ENCODE measurements around the gene EEF2.
A peak's percentile ranks its signal among the peaks of the same experiment; 100 is the strongest.

Gene EEF2

GRCh38 chr19:3983936-3984583, 1.2 kb downstream of the EEF2 start:
- FAIRE-seq: no peak

- FAIRE-seq: no peak
Observed at GRCh38 chr19:3983542-3983914, 1.7 kb downstream of the EEF2 start.

GRCh38 chr19:3982701-3983541, 2.3 kb downstream of the EEF2 start:
- no peak for FAIRE-seq

- no peak for FAIRE-seq
Observed at GRCh38 chr19:3981736-3982681, 3.3 kb downstream of the EEF2 start.

- no peak for FAIRE-seq
Observed at GRCh38 chr19:3981373-3981735, 3.9 kb downstream of the EEF2 start.

- no peak for FAIRE-seq
Observed at GRCh38 chr19:3980353-3981251, 4.7 kb downstream of the EEF2 start.

- no peak for FAIRE-seq
Observed at GRCh38 chr19:3979674-3980352, 5.5 kb downstream of the EEF2 start.

- no peak for FAIRE-seq
Observed at GRCh38 chr19:3979289-3979673, 6.0 kb downstream of the EEF2 start.

GRCh38 chr19:3978145-3978544, 7.1 kb downstream of the EEF2 start:
- no peak for FAIRE-seq

GRCh38 chr19:3977242-3978143, 7.8 kb downstream of the EEF2 start:
- FAIRE-seq: no peak

- FAIRE-seq: no peak
Observed at GRCh38 chr19:3976495-3977241, 8.6 kb downstream of the EEF2 start.

- no peak for FAIRE-seq
Observed at GRCh38 chr19:3975637-3976087, 9.6 kb downstream of the EEF2 start.

- no peak for FAIRE-seq
Observed at GRCh38 chr19:3975144-3975543, 10.1 kb downstream of the EEF2 start.

- FAIRE-seq: peak; percentile 57
Observed at GRCh38 chr19:3970808-3971598, 14.3 kb downstream of the EEF2 start, which contains the start of gene DAPK3. Gene DAPK3 (minus strand): TSS chr19:3971099. CDS start chr19:3969735, 1,364 bp downstream.

GRCh38 chr19:3970313-3970807, 14.9 kb downstream of the EEF2 start:
- FAIRE-seq: no peak

GRCh38 chr19:3969435-3970312, 15.6 kb downstream of the EEF2 start:
- no peak for FAIRE-seq

Data from endometrium (tissue), 2 donors.